GM11168 (cell line): Measurements from ENCODE around the gene NEK3.
"Not testable (repeated sequence)": the region's sequence is repeated elsewhere in the genome, so short reads cannot be mapped to it uniquely, and the experiment has no call there.

Experiments
- in situ Hi-C: fragments of 300-500 bp; cut with MboI; formaldehyde crosslinking; loops from one replicate; pipeline ENCODE4 v1.12.0; 2022; ENCODE audit warnings: low sequenced_read_pairs; ENCODE audit not compliant: unreplicated experiment

NEK3 gene

DNA sequence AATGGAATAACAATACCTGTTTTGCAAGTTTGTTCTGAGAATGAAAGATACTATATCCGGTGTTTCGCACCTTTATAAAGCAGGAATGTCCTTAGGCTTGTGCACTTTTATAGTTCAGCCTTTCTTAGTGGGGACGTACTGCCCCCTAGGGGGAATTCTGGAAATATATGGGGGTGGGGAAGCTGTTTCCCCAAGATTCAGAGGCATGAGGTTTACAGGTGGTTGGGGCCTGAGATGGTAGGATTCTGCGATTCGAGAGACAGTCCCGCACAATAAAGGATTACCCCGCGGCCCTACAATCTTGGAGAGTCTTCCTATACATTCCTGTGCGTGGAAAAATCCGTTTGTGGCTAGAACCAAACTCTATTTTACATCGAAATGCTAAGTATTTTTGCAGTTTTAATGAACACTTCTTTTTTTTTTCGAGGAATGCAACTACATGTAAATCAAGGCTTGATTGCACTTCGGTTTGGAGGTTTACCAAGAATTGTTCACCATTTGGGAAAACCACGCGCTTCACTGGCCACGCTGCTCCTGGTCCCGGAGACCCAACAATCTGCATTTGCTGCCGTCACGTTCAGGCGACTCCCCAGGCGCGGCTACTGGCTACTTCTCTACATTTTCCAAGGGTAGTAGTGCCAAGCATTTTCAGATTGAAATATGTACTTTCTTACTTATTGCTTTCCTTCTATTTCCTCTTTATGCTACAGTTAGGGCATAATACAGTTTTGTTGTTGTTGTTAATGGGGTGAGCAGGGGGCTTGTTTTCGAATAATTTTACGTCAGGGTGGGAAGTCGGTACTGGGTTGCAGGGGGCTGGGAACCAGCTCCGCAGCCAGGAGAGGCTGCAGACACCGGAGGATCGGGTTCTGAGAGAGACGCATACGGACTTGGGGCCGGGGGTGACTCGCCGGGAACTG, 31.4 kb downstream of the NEK3 start:
- in situ Hi-C loops: loop anchor here (5.0 to 25.0 kb wide), 2 partner anchors 121 to 241 kb away; no protein-coding TSS in a partner anchor

DNA sequence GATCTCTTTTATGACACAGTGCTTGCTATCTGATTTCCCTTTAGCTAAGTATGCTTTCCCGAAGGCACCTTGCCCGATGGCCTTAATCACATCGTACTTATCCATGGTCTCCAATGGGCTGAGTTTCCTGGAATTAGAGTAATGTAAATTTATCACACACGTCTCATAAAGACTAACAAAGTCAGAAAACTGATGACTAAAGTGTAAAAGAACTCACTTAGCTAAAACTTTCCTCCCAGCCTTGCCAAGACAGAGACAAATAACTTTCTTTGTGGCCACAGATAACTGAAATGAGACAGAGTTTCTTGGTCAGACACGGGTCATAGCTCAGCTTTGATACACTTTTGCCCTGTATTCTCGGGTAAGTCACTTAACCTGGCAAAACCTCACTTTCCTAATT, 32.0 kb downstream of the NEK3 start:
- in situ Hi-C loops: loop anchor here (5.0 to 25.0 kb wide), 2 partner anchors 120 to 240 kb away; no protein-coding TSS in a partner anchor

DNA sequence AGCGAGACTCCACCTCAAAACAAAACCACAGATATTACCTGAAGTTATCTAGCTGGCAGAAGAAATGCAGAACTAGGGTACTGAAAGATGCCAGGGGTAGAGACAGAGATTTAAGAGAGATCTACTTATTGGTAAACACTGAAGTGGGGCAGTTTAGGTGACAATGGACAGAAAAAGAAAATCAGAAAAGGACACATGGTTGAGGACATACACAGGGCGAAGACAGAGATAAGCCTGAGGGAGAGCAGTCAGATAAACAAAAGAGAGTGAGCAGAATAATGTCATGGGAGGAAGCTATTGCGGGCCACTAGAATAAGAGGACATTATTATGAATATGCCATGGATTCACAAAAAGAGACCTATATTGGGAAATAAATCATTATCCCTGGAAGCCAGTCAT, 33.9 kb downstream of the NEK3 start:
- in situ Hi-C loops: loop anchor here (5.0 to 25.0 kb wide), 2 partner anchors 118 to 238 kb away; no protein-coding TSS in a partner anchor

DNA sequence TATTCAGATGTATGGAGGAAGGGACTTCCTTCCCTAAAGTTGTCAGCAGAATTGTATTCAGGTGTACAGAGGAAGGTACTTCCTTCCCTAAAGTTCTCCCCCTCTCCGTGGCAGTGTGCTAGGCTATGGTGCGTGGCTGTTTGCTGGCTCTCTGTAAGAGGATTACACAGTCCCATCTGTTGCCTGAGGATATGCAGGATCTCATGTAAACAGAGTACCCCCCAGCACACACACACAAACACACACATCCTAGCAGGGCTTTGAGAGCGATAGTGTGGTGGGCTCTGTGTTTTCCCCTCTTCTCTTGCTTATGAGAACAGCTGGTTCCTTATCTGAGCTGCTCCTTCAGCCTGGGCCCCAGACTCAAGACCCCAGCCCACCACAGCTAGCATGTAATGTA, 40.8 kb downstream of the NEK3 start:
- in situ Hi-C loops: no loop called here

DNA sequence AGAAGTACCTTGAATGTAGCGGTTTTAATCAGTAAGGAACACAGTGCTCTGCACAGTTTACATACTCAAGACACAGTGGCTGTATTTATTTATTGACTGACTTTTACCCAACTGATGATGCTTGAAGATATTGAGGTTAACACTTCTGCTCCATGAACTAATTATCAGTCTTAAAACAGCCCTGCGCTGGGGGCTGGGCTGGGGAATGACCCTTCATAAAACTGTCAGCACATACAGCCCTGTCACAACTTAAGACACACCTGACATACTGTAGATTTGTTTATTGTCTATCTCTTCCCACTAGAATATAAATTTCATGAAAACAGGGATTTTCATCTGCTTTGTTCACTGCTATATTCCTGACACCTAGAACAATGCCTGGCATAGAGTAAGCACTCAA, 41.3 kb downstream of the NEK3 start:
- in situ Hi-C loops: no loop called here

DNA sequence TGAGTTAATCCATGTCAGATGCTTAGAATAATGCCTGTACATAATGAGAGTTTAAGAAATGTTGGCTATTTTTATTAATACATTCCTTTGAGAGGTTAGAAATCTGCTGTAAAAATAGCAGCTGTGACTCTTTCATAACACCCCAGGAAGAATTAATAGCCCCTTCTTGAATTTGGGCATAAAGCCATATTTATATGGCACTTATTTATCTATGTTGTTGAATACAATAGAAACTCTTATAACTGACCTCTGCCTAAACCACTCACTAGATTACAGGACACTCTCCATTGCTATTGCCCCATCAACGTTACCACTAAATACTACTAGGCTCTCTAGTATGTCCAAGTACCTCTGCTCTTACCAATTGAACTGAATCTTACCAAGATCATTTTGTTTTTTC, 46.8 kb downstream of the NEK3 start:
- in situ Hi-C loops: no loop called here

DNA sequence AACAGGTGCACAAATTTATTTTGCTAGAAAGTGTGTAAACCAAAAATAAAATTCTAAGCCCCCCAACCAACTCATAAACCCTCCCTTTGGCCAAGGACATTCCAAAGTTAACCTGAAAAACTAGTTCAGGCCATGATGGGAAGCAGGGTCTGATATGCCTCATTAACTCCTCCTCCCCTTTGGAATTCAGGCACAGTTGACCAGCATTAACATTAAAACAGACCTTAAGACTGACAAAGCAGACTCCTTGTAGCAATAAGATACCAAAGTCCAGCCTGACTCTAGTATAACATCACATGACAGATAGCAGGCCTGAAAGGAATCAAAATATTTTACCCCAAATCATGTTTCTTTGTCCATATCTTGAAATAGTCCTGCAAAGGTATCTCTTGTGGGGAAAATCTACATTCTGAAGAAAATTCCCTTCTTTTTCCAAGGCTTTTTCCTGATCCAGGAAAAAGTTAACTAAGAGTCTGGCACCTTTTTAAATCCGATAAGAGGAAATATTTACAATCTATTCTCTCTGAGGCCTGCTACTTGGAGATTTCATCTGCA, 50.2 kb downstream of the NEK3 start:
- in situ Hi-C loops: no loop called here

DNA sequence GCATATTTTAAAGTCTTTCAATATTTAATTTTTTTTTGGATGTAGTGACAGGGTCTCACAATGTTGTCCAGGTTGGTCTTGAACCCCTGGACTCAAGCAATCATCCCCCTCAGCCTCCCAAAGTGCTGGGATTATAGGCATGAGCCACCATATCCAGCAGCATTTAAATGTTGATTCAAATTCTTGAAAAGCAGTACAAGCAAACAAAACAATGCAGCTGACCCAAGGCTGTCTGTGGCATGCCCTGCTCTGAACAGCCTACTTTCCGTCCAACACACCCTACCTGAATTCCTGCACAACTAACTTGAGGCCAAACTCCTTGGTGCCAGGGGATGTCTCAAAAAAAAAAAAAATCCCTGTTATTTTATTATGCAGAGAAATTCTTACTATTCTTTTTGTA, 53.6 kb downstream of the NEK3 start:
- in situ Hi-C loops: no loop called here

DNA sequence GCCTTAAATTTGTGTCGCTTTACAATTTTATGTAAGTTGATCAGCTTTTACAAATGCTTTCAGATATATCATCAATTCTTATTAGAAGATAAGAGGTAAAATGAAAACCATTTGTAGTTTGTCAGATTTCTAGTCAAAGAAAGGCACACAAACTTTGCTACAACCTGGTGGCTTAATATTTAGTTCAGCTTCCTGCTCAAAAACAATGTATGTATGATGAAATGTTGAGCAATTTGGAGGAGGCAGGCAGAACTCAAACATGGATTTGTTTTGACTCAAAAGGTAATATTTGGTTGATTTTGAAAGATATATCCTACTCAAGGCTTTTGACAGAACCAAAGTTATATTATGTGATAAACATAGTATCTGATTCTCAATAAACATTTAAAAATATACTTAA, 54.8 kb downstream of the NEK3 start:
- in situ Hi-C loops: no loop called here

DNA sequence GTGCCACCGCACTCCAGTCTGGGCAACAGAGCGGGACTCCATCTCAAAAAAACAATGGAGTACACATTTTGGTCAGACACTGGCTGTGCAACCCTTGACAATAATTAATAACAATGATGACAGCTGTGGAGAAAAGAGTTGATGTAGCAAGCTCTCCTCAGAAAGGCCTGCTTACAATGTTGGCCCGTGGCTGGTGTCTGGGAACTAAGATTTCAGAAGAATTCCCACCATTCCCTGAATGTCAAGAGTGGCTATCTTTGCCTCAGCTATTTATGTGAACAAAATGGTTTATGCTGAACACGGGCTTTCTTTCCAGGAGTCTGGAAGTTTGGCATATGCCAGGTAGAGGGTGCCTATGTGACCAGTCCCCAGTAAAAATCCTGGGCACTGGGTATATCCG, 56.0 kb downstream of the NEK3 start:
- in situ Hi-C loops: no loop called here

DNA sequence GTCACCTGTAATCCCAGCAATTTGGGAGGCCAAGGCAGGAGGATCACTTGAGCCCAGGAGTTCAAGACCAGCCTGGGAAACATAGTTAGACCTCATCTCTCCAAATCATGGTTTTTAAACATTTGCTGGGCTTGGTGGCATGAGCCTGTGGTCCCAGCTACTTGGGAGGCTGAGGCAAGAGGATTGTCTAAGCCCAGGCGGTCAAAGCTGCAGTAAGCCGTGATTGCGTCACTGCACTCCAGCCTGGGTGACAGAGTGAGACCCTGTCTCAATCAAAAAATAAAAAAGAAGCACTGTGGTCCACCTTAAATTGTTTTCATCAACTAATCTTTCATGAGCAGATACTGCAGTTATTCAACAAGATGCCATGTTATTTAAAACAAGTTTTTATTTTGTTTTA, 57.0 kb downstream of the NEK3 start:
- in situ Hi-C loops: not testable (repeated sequence)

DNA sequence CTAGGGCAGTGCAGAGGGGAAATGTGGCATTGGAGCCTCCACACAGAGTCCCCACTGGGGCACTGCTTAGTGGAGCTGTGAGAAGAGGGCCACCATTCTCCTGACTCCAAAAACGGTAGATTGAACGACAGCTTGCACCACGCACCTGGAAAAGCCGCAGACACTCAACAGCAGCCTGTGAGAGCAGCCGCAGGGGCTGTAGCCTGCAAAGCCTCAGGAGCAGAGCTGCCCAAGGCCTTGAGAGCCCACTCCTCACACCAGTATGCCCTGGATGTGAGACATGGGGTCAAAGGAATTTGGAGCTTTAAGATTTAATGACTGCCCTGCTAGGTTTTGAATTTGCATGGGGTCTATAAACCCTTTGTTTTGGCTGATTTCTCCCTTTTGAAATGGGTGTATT, 62.2 kb downstream of the NEK3 start:
- in situ Hi-C loops: no loop called here

DNA sequence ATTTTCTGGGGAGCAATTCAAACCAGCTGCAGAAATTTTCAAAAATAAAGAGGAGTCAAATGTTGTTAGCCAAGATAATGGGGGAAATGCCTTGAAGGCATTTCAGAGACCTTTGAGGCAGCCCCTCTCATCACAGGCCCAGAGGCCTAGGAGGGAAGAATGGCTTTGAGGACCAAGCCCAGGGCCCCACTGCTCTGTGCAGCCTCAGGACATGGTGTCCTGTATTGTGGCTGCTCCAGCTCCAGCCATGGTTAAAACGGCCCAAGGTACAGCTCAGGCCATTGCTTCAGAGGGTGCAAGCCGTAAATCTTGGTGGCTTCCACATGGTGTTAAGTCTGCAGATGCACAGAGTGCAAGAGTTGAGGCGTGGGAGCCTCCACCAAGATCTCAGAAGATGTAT, 62.6 kb downstream of the NEK3 start:
- in situ Hi-C loops: no loop called here

DNA sequence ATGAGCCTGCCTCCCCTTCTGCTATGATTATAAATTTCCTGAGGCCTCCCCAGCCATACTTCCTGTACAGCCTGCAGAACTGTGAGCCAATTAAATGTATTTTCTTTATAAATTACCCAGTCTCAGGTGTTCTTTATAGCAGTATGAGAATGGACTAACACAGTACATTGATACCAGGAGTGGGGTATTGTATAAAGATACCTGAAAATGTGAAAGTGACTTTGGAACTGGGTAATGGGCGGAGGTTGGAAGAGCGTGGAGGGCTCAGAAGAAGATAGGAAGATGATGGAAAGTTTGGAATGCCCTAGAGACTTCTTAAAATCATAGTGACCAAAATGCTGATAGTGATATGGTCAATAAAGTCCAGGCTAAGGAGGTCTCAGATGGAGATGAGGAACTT, 63.3 kb downstream of the NEK3 start:
- in situ Hi-C loops: no loop called here

DNA sequence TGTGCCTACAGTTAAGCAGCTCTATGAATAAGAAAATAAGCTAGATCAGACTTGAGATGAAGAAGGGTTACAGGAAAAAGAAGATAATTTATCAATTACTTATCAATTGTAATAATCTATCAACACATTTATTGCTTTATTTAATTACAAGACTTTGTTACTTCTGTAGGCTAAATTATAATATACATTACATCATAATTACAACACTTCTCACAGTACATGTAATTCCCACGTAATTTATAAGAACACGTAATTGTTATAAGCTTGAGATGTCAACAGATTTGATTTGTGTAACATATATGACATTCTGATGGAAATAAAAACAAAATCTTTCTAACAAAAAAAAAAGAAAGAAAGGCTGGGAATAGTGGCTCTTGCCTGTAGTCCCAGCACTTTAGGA, 67.3 kb downstream of the NEK3 start:
- in situ Hi-C loops: no loop called here

DNA sequence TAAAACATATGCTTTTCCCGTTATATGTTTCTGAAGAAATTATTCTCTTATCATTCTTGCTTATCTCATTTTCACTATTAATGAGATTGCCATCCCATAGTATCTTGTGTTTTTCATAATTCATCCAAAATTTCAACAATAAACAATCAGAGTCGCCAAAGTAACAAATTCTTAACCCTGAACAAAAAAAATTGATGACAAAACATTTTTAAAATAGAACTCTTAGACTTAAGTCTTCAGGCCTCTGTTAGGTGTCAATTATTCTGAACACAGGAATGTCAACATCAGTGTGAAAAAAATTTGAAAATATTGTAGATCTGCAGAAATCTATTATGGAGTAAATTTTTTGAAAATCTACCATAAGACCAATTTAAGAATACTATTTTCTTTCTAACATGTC, 67.9 kb downstream of the NEK3 start:
- in situ Hi-C loops: no loop called here

DNA sequence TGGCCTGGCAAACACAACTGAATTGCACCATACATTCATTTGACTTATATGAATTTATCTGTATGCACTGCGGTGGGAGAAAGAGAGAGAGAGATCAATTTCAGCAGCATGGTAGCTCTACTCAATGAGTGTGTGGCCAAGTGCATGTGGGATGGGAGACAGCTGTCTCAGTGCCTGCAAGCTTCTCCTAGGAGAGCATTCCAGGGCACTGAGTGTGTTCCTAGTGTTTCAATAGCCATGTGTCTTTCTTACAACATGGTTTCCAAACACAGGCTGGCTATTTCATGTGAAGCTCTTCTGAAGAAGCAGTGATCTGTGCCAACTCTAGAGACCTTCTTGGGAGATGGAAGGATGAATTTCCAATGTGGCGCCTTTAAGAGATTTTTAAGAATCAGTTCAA, 74.0 kb downstream of the NEK3 start:
- in situ Hi-C loops: no loop called here

DNA sequence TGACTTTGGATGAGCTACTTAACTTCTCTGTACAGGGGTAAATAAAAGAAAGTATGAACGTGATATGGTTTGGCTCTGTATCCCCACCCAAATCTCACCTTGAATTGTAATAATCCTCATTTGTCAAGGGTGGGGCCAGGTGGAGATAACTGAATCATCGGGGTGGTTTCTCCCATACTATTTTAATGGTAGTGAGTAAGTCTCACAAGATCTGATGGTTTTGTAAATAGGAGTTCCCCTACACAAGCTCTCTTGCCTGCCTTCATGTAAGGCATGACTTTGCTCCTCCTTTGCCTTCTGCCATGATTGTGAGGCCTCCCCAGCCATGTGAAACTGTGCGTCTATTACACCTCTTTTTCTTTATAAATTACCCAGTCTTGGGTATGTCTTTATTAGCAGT, 74.4 kb downstream of the NEK3 start:
- in situ Hi-C loops: not testable (repeated sequence)
